Natural killer cell (primary cell): ENCODE data around the gene FNDC3B. TPM values are rescaled to one million over a fixed set of nuclear protein-coding genes. Genes with fewer than 3 reads are reported as not detected.

Experiments
- ATAC-seq, 3 donors: fragments of 150-1000 bp in 2 of 3; fragments of 200-7000 bp in 1 of 3; cut with Tn5 transposase; 1 replicate in 1 of 3; 2 replicates in 2 of 3; pipeline ENCODE4 v1.10.0; 2021; ENCODE audit warnings: mild to moderate bottlenecking in 2 of 3, moderate library complexity in 2 of 3
- DNase-seq, 2 donors: peaks; one replicate each; pipeline versions ENCODE4 v3.0.0 to v3.0.0-alpha.2; 2013 to 2021; ENCODE audit warnings: mixed read lengths in 1 of 2
- H3K27ac ChIP-seq: one replicate; pipeline ENCODE4 v1.5.1; 2013; ENCODE audit warnings: mild to moderate bottlenecking, low read length
- H3K27me3 ChIP-seq: one replicate; pipeline ENCODE4 v1.6.1; 2013; ENCODE audit warnings: low read length; ENCODE audit not compliant: control insufficient read depth, insufficient read depth
- H3K36me3 ChIP-seq: one replicate; pipeline ENCODE4 v1.6.1; 2013; ENCODE audit warnings: low read length; ENCODE audit not compliant: control insufficient read depth, insufficient read depth
- H3K4me1 ChIP-seq: one replicate; pipeline ENCODE4 v1.6.1; 2013; ENCODE audit warnings: low read length; ENCODE audit not compliant: control insufficient read depth, insufficient read depth
- H3K4me3 ChIP-seq: one replicate; pipeline ENCODE4 v1.5.1; 2013; ENCODE audit warnings: low read length
- H3K9me3 ChIP-seq: one replicate; pipeline ENCODE4 v1.6.1; 2013; ENCODE audit warnings: low read length; ENCODE audit not compliant: control insufficient read depth, insufficient read depth
- H3K27ac Mint-ChIP-seq, 2 donors: one replicate each; pipeline ENCODE4 v1.8.0; 2022; ENCODE audit warnings: mild to moderate bottlenecking in 2 of 2, mixed read lengths in 2 of 2, moderate library complexity in 1 of 2
- H3K27me3 Mint-ChIP-seq, 2 donors: one replicate each; pipeline ENCODE4 v1.8.0; 2022; ENCODE audit warnings: low read depth in 2 of 2, mixed read lengths in 2 of 2
- H3K36me3 Mint-ChIP-seq: one replicate; pipeline ENCODE4 v1.8.0; 2022; ENCODE audit warnings: mixed read lengths
- H3K4me1 Mint-ChIP-seq, 2 donors: one replicate each; pipeline ENCODE4 v1.8.0; 2022; ENCODE audit warnings: mixed read lengths in 2 of 2
- H3K4me3 Mint-ChIP-seq: one replicate; pipeline ENCODE4 v1.8.0; 2022; ENCODE audit warnings: mild to moderate bottlenecking, moderate library complexity, mixed read lengths
- H3K9me3 Mint-ChIP-seq, 2 donors: one replicate each; pipeline ENCODE4 v1.8.0; 2022; ENCODE audit warnings: mixed read lengths in 2 of 2
- WGBS: methylation state at CpG from one replicate; pipeline ENCODE4 v1.1.7; 2013; ENCODE audit warnings: missing lambda C conversion rate; ENCODE audit not compliant: insufficient coverage; 5-methylcytosine and 5-hydroxymethylcytosine counted together
- intact Hi-C: fragments of 100-400 bp; cut with micrococcal nuclease; formaldehyde crosslinking; loops from one replicate; pipeline ENCODE4 v1.14.2; 2022
- total RNA-seq, 4 donors: library from RNA; stranded (reverse); fragments of 120-200 nt in 1 of 4; gene quantifications; one replicate each; pipeline versions ENCODE4 v1.2.3 to v1.2.4, GENCODE V29; 2013 to 2022
- TF ChIP-seq, protein P1 (sequence below): fragments of 200-600 bp; IDR thresholded peaks from one replicate; pipeline ENCODE4 v1.8.0; 2022; ENCODE audit warnings: antibody characterized with exemption

The FNDC3B gene
- total RNA-seq, 3 donors from 2014 or later (not counting 1 experiment from before 2014, with no cell fraction given): 154 to 214 (median 206) TPM

DNA sequence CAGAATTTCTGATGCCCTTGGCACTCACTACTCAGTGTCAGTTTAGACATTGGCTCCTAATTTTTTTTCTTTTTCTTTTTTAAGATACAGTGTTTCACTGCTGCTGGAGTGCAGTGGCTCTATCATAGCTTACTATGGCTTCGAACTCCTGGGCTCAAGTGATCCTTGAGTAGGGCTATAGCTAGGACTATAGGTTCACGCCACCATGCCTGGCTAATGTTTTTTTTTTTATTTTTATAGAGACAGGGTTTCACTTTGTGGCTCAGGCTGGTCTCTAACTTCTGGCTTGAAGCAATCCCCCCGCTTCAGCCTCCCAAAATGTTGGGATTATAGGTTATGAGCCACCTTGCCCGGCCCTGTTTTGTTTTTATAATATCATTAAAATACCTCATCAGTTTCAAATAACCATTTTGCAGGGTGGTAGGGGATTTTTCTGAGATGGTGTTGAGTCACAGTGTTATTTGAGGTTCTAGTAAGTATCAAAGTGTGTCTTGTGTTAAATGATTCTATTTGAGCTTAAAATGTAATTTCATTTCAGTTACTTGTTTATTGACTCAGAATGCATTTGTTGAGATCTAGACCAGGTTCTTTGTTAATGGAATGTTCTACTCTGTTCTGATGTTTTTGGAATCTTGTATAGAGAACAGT lies 7.0 kb downstream of the FNDC3B start:
- no peaks in the 10 kb centered on the region for H3K9me3 Mint-ChIP-seq
- Histone ChIP-seq H3K4me1 (peaks cover 12% of the 10 kb centered on the region), H3K27me3 (no peaks in the 10 kb centered on the region), H3K9me3 (no peaks in the 10 kb centered on the region), H3K27ac (peak overlapping the region; percentile 30), H3K4me3 (no peak overlapping the region), H3K36me3 (peaks cover 2% of the 10 kb centered on the region)
- TF ChIP-seq, protein P1, sequence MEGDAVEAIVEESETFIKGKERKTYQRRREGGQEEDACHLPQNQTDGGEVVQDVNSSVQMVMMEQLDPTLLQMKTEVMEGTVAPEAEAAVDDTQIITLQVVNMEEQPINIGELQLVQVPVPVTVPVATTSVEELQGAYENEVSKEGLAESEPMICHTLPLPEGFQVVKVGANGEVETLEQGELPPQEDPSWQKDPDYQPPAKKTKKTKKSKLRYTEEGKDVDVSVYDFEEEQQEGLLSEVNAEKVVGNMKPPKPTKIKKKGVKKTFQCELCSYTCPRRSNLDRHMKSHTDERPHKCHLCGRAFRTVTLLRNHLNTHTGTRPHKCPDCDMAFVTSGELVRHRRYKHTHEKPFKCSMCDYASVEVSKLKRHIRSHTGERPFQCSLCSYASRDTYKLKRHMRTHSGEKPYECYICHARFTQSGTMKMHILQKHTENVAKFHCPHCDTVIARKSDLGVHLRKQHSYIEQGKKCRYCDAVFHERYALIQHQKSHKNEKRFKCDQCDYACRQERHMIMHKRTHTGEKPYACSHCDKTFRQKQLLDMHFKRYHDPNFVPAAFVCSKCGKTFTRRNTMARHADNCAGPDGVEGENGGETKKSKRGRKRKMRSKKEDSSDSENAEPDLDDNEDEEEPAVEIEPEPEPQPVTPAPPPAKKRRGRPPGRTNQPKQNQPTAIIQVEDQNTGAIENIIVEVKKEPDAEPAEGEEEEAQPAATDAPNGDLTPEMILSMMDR: no peak
- peak overlapping the region; percentile 82 to 93 for H3K27ac Mint-ChIP-seq
- H3K4me3 Mint-ChIP-seq: peak overlapping the region; percentile 4
- DNase-seq (no peak), ATAC-seq (peak; percentile 63 to 78 (median 72))
- 90% methylated on average over 2 of the region's 4 CpGs for WGBS
- H3K27me3 Mint-ChIP-seq: no peaks in the 10 kb centered on the region
- peaks cover 7% of the 10 kb centered on the region for H3K36me3 Mint-ChIP-seq
- peaks cover 61 to 78% of the 10 kb centered on the region in 2 donors for H3K4me1 Mint-ChIP-seq
- intact Hi-C loops: loop anchor here (2.0 kb wide), 1 partner anchor 14 kb away; no protein-coding TSS in a partner anchor

GRCh38 chr3:172047567-172048115 lies 8.3 kb downstream of the FNDC3B start:
- ATAC-seq: no peak
- Mint-ChIP-seq H3K27ac (peak overlapping the region; percentile 27 to 93), H3K9me3 (no peaks in the 10 kb centered on the region), H3K27me3 (no peaks in the 10 kb centered on the region), H3K36me3 (peaks cover 7% of the 10 kb centered on the region), H3K4me3 (no peak overlapping the region), H3K4me1 (peaks cover 55 to 72% of the 10 kb centered on the region in 2 donors)
- Histone ChIP-seq H3K4me1 (peaks cover 8% of the 10 kb centered on the region), H3K4me3 (no peak overlapping the region), H3K27ac (no peak overlapping the region), H3K27me3 (no peaks in the 10 kb centered on the region), H3K36me3 (peaks cover 3% of the 10 kb centered on the region), H3K9me3 (no peaks in the 10 kb centered on the region)
- intact Hi-C loops: loop anchor here (2.0 kb wide), 1 partner anchor 13 kb away; no protein-coding TSS in a partner anchor
- TF ChIP-seq, protein P1: no peak
- DNase-seq: no peak

- no peak overlapping the region for H3K4me3 Mint-ChIP-seq
- Histone ChIP-seq H3K36me3 (peaks cover 3% of the 10 kb centered on the region), H3K27ac (no peak overlapping the region), H3K4me1 (no peaks in the 10 kb centered on the region), H3K27me3 (no peaks in the 10 kb centered on the region), H3K9me3 (no peaks in the 10 kb centered on the region), H3K4me3 (no peak overlapping the region)
- H3K27me3 Mint-ChIP-seq: no peaks in the 10 kb centered on the region
- H3K9me3 Mint-ChIP-seq: no peaks in the 10 kb centered on the region
- ATAC-seq (no peak), DNase-seq (no peak)
- WGBS: 100% methylated on average over 1 of the region's 2 CpGs
- intact Hi-C loops: no loop called here
- H3K27ac Mint-ChIP-seq: peak overlapping the region; percentile 42 to 93
- peaks cover 7% of the 10 kb centered on the region for H3K36me3 Mint-ChIP-seq
- TF ChIP-seq, protein P1: no peak
- H3K4me1 Mint-ChIP-seq: peaks cover 57 to 71% of the 10 kb centered on the region in 2 donors
Observed at GRCh38 chr3:172048599-172048998, 9.2 kb downstream of the FNDC3B start.
